Ovary (tissue), 9 donors: ENCODE measurements around the gene TSGA10. TPM values are rescaled to one million over a fixed set of nuclear protein-coding genes. Genes with fewer than 3 reads are reported as not detected.
A peak's percentile ranks its signal among the peaks of the same experiment; 100 is the strongest.

Source experiments
- DNase-seq, 5 donors: peaks; one replicate each; pipeline ENCODE4 v3.0.0-alpha.2; 2019 to 2020
- H3K27ac ChIP-seq, 2 donors: fragments of 200-600 bp; one replicate each; pipeline versions ENCODE4 v1.5.1 to v1.8.0; 2019 to 2022
- H3K27me3 ChIP-seq: fragments of 200-600 bp; one replicate; pipeline ENCODE4 v1.8.0; 2022
- H3K36me3 ChIP-seq: fragments of 200-600 bp; sonication (generic); one replicate; pipeline ENCODE4 v1.5.1; 2019
- H3K4me1 ChIP-seq: one replicate; pipeline ENCODE4 v1.8.1; 2013; ENCODE audit warnings: mild to moderate bottlenecking, moderate library complexity; ENCODE audit not compliant: insufficient read depth
- H3K4me3 ChIP-seq: fragments of 200-600 bp; sonication (generic); one replicate; pipeline ENCODE4 v1.5.1; 2017
- H3K9me3 ChIP-seq, 2 donors: fragments of 200-600 bp in 1 of 2; sonication (generic) in 1 of 2; one replicate each; pipeline versions ENCODE4 v1.5.1 to v1.8.1; 2013 to 2019; ENCODE audit warnings: mild to moderate bottlenecking in 1 of 2, moderate library complexity in 1 of 2
- EP300 ChIP-seq: sonication (generic); formaldehyde crosslinking; IDR thresholded peaks from one replicate; pipeline ENCODE4 v1.6.1; 2017; ENCODE audit warnings: antibody characterized with exemption
- POLR2A ChIP-seq: fragments of 450-650 bp; IDR thresholded peaks from one replicate; pipeline ENCODE4 v1.6.1; 2017; ENCODE audit warnings: antibody characterized with exemption, mild to moderate bottlenecking, moderate library complexity
- WGBS, 3 donors: extraction: QIAGEN DNeasy Blood & Tissue Kit in 1 of 3; methylation state at CpG; one replicate each; pipeline versions ENCODE4 v1.1.5 to v1.1.7; 2013 to 2017; 5-methylcytosine and 5-hydroxymethylcytosine counted together
- intact Hi-C, 4 donors: fragments of 100-400 bp; cut with DNase I; formaldehyde crosslinking; loops; one replicate each; pipeline versions ENCODE4 v1.11.0 to v1.15.1; 2022 to 2023
- polyA plus RNA-seq, 2 donors: library from polyadenylated mRNA; stranded (reverse); fragments of 200-250 nt in 1 of 2; fragments of 350-450 nt in 1 of 2; fragmentation: Illumina TruSeq in 1 of 2; extraction: RNeasy Lipid Tissue Mini Kit (QIAGEN cat#74804) in 1 of 2; gene quantifications; one replicate each; pipeline ENCODE4 v1.2.3, GENCODE V29; 2013 to 2014
- total RNA-seq, 7 donors: library from RNA; depleted of rRNA in 2 of 7; stranded (reverse); fragments of >200 nt in 2 of 7; fragmentation: NEBNext Ultra II Directional in 3 of 7; extraction: Animal tissue kit (Norgen Biotek cat#: 25700) in 3 of 7; gene quantifications; one replicate each; pipeline versions ENCODE4 v1.1.0 to v1.2.4, GENCODE V29; 2016 to 2023
- TF ChIP-seq, protein P1 (sequence below), 3 donors: fragments of 450-650 bp in 2 of 3; fragments of 200-600 bp in 1 of 3; IDR thresholded peaks; one replicate each; pipeline versions ENCODE4 v1.5.1 to v1.8.0; 2016 to 2022; ENCODE audit warnings: antibody characterized with exemption in 3 of 3, mild to moderate bottlenecking in 1 of 3
- donor health status: DM: no; HTN: no; CAD: no; lungs with moderate emphysema.
- donor health status: DM: no; HTN: no; CAD: no.
- donor health status: Bipolar disorder and iron deficiency.
- donor health status: DM: yes; HTN: yes; CAD: no.
- donor health status: DM: no; HTN: no; CAD: no.
- donor health status: DM: yes; HTN: yes; CAD: no.

TSGA10 gene
- total and polyA plus RNA-seq, 9 donors: 1.8 to 35.5 (median 8.6) TPM

DNA sequence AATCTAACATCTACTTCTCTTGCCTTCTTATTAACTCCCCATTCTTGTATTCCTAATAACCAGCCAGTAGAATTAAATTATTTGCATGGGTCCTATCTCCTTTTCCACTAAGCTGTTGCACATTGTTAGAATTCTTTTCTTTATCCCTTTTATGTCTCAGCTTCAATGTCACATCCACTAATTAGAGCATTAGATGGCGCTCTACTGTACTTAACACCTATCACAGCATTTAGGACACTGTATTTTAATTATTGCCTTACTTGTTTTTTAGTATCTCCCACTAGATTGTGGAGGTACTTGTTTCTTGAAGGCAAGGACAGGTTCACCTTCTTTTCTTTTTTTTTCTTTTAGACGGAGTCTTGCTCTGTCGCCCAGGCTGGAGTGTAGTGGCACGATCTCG is 3.9 kb upstream of the TSGA10 start:
- H3K27me3 ChIP-seq: no peaks in the 10 kb centered on the region
- peaks cover 9% of the 10 kb centered on the region for H3K4me1 ChIP-seq
- H3K4me3 ChIP-seq: no peak overlapping the region
- WGBS, 3 donors: 88 to 95% (median 90%) methylated on average over 5 of the region's 5 CpGs
- no peaks in the 10 kb centered on the region for H3K9me3 ChIP-seq
- DNase-seq: no peak
- no peaks in the 10 kb centered on the region for H3K36me3 ChIP-seq
- TF ChIP-seq EP300 (no peak), POLR2A (no peak)
- TF ChIP-seq, protein P1, sequence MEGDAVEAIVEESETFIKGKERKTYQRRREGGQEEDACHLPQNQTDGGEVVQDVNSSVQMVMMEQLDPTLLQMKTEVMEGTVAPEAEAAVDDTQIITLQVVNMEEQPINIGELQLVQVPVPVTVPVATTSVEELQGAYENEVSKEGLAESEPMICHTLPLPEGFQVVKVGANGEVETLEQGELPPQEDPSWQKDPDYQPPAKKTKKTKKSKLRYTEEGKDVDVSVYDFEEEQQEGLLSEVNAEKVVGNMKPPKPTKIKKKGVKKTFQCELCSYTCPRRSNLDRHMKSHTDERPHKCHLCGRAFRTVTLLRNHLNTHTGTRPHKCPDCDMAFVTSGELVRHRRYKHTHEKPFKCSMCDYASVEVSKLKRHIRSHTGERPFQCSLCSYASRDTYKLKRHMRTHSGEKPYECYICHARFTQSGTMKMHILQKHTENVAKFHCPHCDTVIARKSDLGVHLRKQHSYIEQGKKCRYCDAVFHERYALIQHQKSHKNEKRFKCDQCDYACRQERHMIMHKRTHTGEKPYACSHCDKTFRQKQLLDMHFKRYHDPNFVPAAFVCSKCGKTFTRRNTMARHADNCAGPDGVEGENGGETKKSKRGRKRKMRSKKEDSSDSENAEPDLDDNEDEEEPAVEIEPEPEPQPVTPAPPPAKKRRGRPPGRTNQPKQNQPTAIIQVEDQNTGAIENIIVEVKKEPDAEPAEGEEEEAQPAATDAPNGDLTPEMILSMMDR (IDR thresholded peaks at IDR 0.05): no peak
- intact Hi-C loops: no loop called here
- no peak overlapping the region for H3K27ac ChIP-seq

DNA sequence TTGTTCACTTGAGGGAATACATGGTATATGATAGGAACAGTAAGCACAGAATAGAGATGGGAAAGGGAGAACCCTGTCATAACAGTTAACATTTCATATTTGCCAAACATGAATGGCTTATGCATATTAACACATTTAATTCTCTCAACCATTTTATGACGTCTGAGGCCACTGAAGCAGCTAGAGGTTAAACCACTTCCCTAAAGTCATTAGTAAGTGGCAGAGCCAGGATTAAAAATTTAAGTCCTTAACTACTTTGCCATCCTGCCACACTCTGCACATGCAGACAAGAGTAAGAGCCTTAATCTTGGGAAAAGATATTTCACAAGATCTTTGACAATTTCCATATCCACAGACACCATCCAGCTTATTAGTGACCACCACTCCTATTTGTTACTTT is 2.1 kb upstream of the TSGA10 start:
- no peak for DNase-seq
- H3K9me3 ChIP-seq: no peaks in the 10 kb centered on the region
- WGBS, 3 donors: 81 to 97% (median 86%) methylated on average over 1 of the region's 1 CpG
- H3K27ac ChIP-seq: no peak overlapping the region
- intact Hi-C loops: no loop called here
- H3K4me3 ChIP-seq: no peak overlapping the region
- no peaks in the 10 kb centered on the region for H3K36me3 ChIP-seq
- peaks cover 9% of the 10 kb centered on the region for H3K4me1 ChIP-seq
- no peak for TF ChIP-seq POLR2A
- TF ChIP-seq EP300: no peak
- H3K27me3 ChIP-seq: no peaks in the 10 kb centered on the region

DNA sequence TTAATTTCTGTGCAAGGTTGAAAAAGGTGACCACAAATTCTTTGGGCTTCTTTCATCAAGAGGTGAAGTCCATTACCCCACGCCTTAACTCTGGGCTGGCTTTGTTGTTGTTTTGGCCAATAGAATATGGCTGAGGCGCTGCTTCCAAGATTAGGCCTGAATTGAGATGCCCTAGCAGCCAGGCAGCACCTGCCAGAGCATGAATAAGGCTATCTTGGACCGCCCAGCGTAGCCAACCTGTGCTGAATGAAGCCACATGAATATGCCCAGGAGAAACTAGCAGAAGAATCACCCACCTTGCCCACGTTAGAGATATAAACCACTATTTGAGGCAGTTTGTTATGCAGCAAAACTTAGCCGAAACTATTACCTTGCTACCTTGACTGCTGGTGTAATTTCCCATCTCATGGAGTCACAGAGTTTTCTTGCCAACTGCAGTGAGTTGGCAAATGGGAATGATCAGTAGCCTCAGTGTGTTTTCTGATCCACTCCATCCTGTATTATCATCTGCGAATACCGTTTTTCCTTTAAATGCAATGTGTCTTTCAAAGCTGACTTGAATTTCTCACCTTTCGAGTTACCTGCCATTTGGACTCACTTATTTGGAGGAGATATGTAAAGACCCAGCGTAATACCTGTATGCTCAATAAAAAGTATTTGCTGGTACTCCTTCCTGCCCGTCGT is 679 bp downstream of the TSGA10 start:
- no peaks in the 10 kb centered on the region for H3K27me3 ChIP-seq
- H3K36me3 ChIP-seq: no peaks in the 10 kb centered on the region
- no peak for DNase-seq
- peak overlapping the region; percentile 88 to 92 for H3K27ac ChIP-seq
- H3K4me3 ChIP-seq: peak overlapping the region; percentile 86
- peaks cover 9% of the 10 kb centered on the region for H3K4me1 ChIP-seq
- intact Hi-C loops: no loop called here
- no peaks in the 10 kb centered on the region for H3K9me3 ChIP-seq
- TF ChIP-seq, protein P1 (IDR thresholded peaks at IDR 0.05): peak in 1 of 3 donors; percentile 4
- TF ChIP-seq EP300: no peak
- WGBS, 3 donors: 34 to 42% (median 35%) methylated on average over 12 of the region's 12 CpGs

DNA sequence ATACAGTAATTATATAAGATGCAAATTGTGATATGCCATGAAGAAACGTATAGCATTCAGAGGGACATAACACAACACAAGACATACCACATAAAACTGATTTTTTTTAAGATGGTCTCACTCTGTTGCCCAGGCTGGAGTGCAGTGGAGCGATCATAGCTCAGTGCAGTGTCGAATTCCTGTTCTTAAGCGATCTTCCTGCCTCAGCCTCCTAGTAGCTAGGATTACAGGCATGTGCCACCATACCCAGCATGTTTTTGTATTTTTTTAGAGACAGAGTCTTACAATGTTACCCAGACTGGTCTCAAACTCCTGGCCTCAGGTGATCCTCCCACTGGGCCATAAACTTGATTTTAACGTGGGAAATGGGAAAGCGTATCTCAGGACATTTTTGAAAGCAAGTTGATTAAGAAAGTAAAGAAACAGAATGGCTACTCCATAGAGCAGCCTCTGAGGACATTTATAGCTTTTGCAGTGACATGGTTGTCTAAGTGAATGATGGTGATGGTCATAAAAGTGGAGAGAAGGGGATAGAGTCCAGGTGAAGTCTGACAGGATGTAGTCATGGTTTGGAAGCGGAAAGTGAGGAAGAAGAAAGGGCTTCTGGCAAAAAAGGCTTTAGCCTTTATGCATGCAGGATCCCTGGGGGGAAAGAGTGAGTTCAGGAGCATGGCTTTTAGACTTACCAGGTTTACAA is 2.4 kb downstream of the TSGA10 start:
- no peak for DNase-seq
- intact Hi-C loops: no loop called here
- H3K36me3 ChIP-seq: no peaks in the 10 kb centered on the region
- no peaks in the 10 kb centered on the region for H3K27me3 ChIP-seq
- peaks cover 9% of the 10 kb centered on the region for H3K4me1 ChIP-seq
- no peak overlapping the region for H3K27ac ChIP-seq
- no peak overlapping the region for H3K4me3 ChIP-seq
- TF ChIP-seq, protein P1 (IDR thresholded peaks at IDR 0.05): no peak
- no peak for TF ChIP-seq EP300
- no peak for TF ChIP-seq POLR2A
- H3K9me3 ChIP-seq: no peaks in the 10 kb centered on the region
- WGBS, 3 donors: 82 to 85% (median 83%) methylated on average over 7 of the region's 7 CpGs

DNA sequence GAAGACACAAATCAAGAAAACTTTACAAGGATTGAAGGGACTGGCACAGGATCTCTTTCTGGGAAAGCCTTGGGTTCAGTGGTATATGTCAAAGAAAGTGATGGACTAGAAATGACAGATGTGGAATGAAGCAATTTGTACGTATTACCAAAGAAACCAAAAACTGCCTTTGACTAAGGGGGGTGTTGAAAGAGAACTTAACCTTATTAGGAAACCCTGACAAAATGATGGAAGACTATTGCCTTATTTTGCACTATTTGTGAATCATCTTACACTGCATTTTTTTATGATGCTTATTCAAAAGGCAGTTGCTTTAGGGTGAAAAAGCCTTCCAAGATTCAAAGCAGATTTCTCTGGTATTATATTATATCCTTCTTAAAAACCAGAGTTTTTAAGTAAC is 4.0 kb downstream of the TSGA10 start:
- Histone ChIP-seq H3K9me3 (no peaks in the 10 kb centered on the region), H3K4me3 (no peak overlapping the region), H3K27me3 (no peaks in the 10 kb centered on the region), H3K27ac (no peak overlapping the region), H3K36me3 (no peaks in the 10 kb centered on the region), H3K4me1 (peaks cover 6% of the 10 kb centered on the region)
- TF ChIP-seq EP300 (no peak), POLR2A (no peak)
- TF ChIP-seq, protein P1 (IDR thresholded peaks at IDR 0.05): no peak
- no peak for DNase-seq
- intact Hi-C loops: no loop called here
- WGBS, 3 donors: 77 to 94% (median 83%) methylated on average over 1 of the region's 1 CpG
